Activated naive CD8-positive, alpha-beta T cell treated with anti-CD3 and anti-CD28 coated beads, Interleukin-2, amount 10 ng/mL, durations not matched to agents 7 days and 5 days (primary cell): ENCODE results near the gene EIF2B2. TPM values are rescaled to one million over a fixed set of nuclear protein-coding genes. Genes with fewer than 3 reads are reported as not detected.
A peak's percentile ranks its signal among the peaks of the same experiment; 100 is the strongest.

Experiments
- ATAC-seq: fragments of 150-1000 bp; cut with Tn5 transposase; one replicate; pipeline ENCODE4 v1.10.0; 2021; ENCODE audit warnings: low read depth, moderate library complexity
- POLR2A ChIA-PET: fragments of 350-600 bp; sonication (Branson Sonifier 250); formaldehyde crosslinking; loops from one replicate; lab custom pipeline; 2021; ENCODE audit warnings: antibody characterized with exemption; lab: Charles Lee
- DNase-seq: peaks from one replicate; pipeline ENCODE4 v3.0.0; 2021
- H3K27ac Mint-ChIP-seq: one replicate; pipeline ENCODE4 v1.8.0; 2022; ENCODE audit warnings: mild to moderate bottlenecking, mixed read lengths
- H3K27me3 Mint-ChIP-seq: one replicate; pipeline ENCODE4 v1.8.0; 2022; ENCODE audit warnings: mild to moderate bottlenecking, moderate library complexity, mixed read lengths
- H3K36me3 Mint-ChIP-seq: one replicate; pipeline ENCODE4 v1.8.0; 2021; ENCODE audit warnings: mild to moderate bottlenecking, mixed read lengths
- H3K4me1 Mint-ChIP-seq: one replicate; pipeline ENCODE4 v1.8.0; 2021; ENCODE audit warnings: mixed read lengths
- H3K4me3 Mint-ChIP-seq: one replicate; pipeline ENCODE4 v1.8.0; 2022; ENCODE audit warnings: mild to moderate bottlenecking, moderate library complexity, mixed read lengths
- H3K9me3 Mint-ChIP-seq: one replicate; pipeline ENCODE4 v1.8.0; 2021; ENCODE audit warnings: mixed read lengths
- total RNA-seq, 2 experiments: library from RNA; stranded (reverse); gene quantifications; one replicate each; pipeline ENCODE4 v1.2.3, GENCODE V29; 2021

EIF2B2 gene
- total RNA-seq, 2 experiments from 2014 or later: 35.4 to 37.2 TPM

GRCh38 chr14:74977164-74977900 lies 25.4 kb upstream of the EIF2B2 start:
- Mint-ChIP-seq H3K4me1 (peaks cover 9% of the 10 kb centered on the region), H3K27ac (no peak overlapping the region), H3K36me3 (no peaks in the 10 kb centered on the region), H3K9me3 (no peaks in the 10 kb centered on the region), H3K4me3 (no peak overlapping the region), H3K27me3 (peaks cover 1% of the 10 kb centered on the region)
- ATAC-seq (no peak), DNase-seq (no peak)
- POLR2A ChIA-PET: no interaction called here

- H3K27me3 Mint-ChIP-seq: peaks cover 6% of the 10 kb centered on the region
- no peak for ATAC-seq
- no peak overlapping the region for H3K4me3 Mint-ChIP-seq
- no peaks in the 10 kb centered on the region for H3K9me3 Mint-ChIP-seq
- peaks cover 5% of the 10 kb centered on the region for H3K4me1 Mint-ChIP-seq
- POLR2A ChIA-PET: no interaction called here
- no peak for DNase-seq
- no peak overlapping the region for H3K27ac Mint-ChIP-seq
- H3K36me3 Mint-ChIP-seq: no peaks in the 10 kb centered on the region
Measured at GRCh38 chr14:74977901-74978385, 24.8 kb upstream of the EIF2B2 start.

GRCh38 chr14:74978416-74978947 lies 24.2 kb upstream of the EIF2B2 start:
- no peak for DNase-seq
- no peak for ATAC-seq
- no peaks in the 10 kb centered on the region for H3K9me3 Mint-ChIP-seq
- POLR2A ChIA-PET: no interaction called here
- H3K36me3 Mint-ChIP-seq: no peaks in the 10 kb centered on the region
- H3K4me1 Mint-ChIP-seq: peaks cover 5% of the 10 kb centered on the region
- H3K4me3 Mint-ChIP-seq: no peak overlapping the region
- H3K27ac Mint-ChIP-seq: no peak overlapping the region
- peaks cover 6% of the 10 kb centered on the region for H3K27me3 Mint-ChIP-seq

GRCh38 chr14:74979029-74979428 lies 23.7 kb upstream of the EIF2B2 start:
- H3K27me3 Mint-ChIP-seq: peaks cover 6% of the 10 kb centered on the region
- peaks cover 2% of the 10 kb centered on the region for H3K4me1 Mint-ChIP-seq
- no peak overlapping the region for H3K4me3 Mint-ChIP-seq
- ATAC-seq (no peak), DNase-seq (no peak)
- POLR2A ChIA-PET: interaction anchor here (1.4 kb wide), 1 partner anchor 15 kb away, joined by 3 read pairs; no protein-coding TSS in a partner anchor
- H3K27ac Mint-ChIP-seq: no peak overlapping the region
- no peaks in the 10 kb centered on the region for H3K9me3 Mint-ChIP-seq
- no peaks in the 10 kb centered on the region for H3K36me3 Mint-ChIP-seq

GRCh38 chr14:74979442-74980397 lies 23.0 kb upstream of the EIF2B2 start:
- POLR2A ChIA-PET: interaction anchor here (1.4 kb wide), 1 partner anchor 16 kb away, joined by 3 read pairs; no protein-coding TSS in a partner anchor

GRCh38 chr14:74980398-74980730 lies 22.4 kb upstream of the EIF2B2 start:
- no peak for DNase-seq
- ATAC-seq: no peak
- Mint-ChIP-seq H3K9me3 (no peaks in the 10 kb centered on the region), H3K4me1 (no peaks in the 10 kb centered on the region), H3K4me3 (no peak overlapping the region), H3K36me3 (no peaks in the 10 kb centered on the region), H3K27me3 (peaks cover 6% of the 10 kb centered on the region), H3K27ac (no peak overlapping the region)
- POLR2A ChIA-PET: interaction anchor here (1.4 kb wide), 1 partner anchor 16 kb away, joined by 3 read pairs; no protein-coding TSS in a partner anchor

More at GRCh38 chr14:74979442-74980397, 23.0 kb upstream of the EIF2B2 start:
- Mint-ChIP-seq H3K9me3 (no peaks in the 10 kb centered on the region), H3K27me3 (peaks cover 6% of the 10 kb centered on the region), H3K4me3 (no peak overlapping the region), H3K4me1 (no peaks in the 10 kb centered on the region), H3K27ac (no peak overlapping the region), H3K36me3 (no peaks in the 10 kb centered on the region)
- no peak for ATAC-seq
- DNase-seq: no peak

- no peak overlapping the region for H3K4me3 Mint-ChIP-seq
Measured at GRCh38 chr14:74980731-74981461, 21.8 kb upstream of the EIF2B2 start.

GRCh38 chr14:74981462-74981782 lies 21.3 kb upstream of the EIF2B2 start:
- DNase-seq: no peak
- Mint-ChIP-seq H3K4me1 (no peaks in the 10 kb centered on the region), H3K27me3 (peaks cover 6% of the 10 kb centered on the region), H3K36me3 (no peaks in the 10 kb centered on the region), H3K4me3 (no peak overlapping the region), H3K27ac (no peak overlapping the region), H3K9me3 (no peaks in the 10 kb centered on the region)
- ATAC-seq: no peak
- POLR2A ChIA-PET: no interaction called here

More at GRCh38 chr14:74980731-74981461, 21.8 kb upstream of the EIF2B2 start:
- POLR2A ChIA-PET: interaction anchor here (1.4 kb wide), 1 partner anchor 17 kb away, joined by 3 read pairs; no protein-coding TSS in a partner anchor
- H3K9me3 Mint-ChIP-seq: no peaks in the 10 kb centered on the region
- peaks cover 6% of the 10 kb centered on the region for H3K27me3 Mint-ChIP-seq
- DNase-seq (no peak), ATAC-seq (no peak)
- H3K4me1 Mint-ChIP-seq: no peaks in the 10 kb centered on the region
- H3K36me3 Mint-ChIP-seq: no peaks in the 10 kb centered on the region
- H3K27ac Mint-ChIP-seq: peak overlapping the region; percentile 20

GRCh38 chr14:74981833-74982232 lies 20.9 kb upstream of the EIF2B2 start:
- no peaks in the 10 kb centered on the region for H3K9me3 Mint-ChIP-seq
- POLR2A ChIA-PET: no interaction called here
- no peak overlapping the region for H3K4me3 Mint-ChIP-seq
- H3K4me1 Mint-ChIP-seq: no peaks in the 10 kb centered on the region
- ATAC-seq: no peak
- H3K36me3 Mint-ChIP-seq: no peaks in the 10 kb centered on the region
- no peak overlapping the region for H3K27ac Mint-ChIP-seq
- DNase-seq: no peak
- H3K27me3 Mint-ChIP-seq: peaks cover 6% of the 10 kb centered on the region

GRCh38 chr14:74982661-74983060 lies 20.1 kb upstream of the EIF2B2 start:
- POLR2A ChIA-PET: no interaction called here
- no peak for ATAC-seq
- Mint-ChIP-seq H3K36me3 (no peaks in the 10 kb centered on the region), H3K4me1 (no peaks in the 10 kb centered on the region), H3K27me3 (peaks cover 6% of the 10 kb centered on the region), H3K9me3 (no peaks in the 10 kb centered on the region), H3K27ac (no peak overlapping the region), H3K4me3 (no peak overlapping the region)
- no peak for DNase-seq

GRCh38 chr14:74983343-74983742 lies 19.4 kb upstream of the EIF2B2 start:
- no peak overlapping the region for H3K4me3 Mint-ChIP-seq
- no peak overlapping the region for H3K27ac Mint-ChIP-seq
- no peaks in the 10 kb centered on the region for H3K9me3 Mint-ChIP-seq
- no peak for ATAC-seq
- no peaks in the 10 kb centered on the region for H3K4me1 Mint-ChIP-seq
- H3K36me3 Mint-ChIP-seq: no peaks in the 10 kb centered on the region
- DNase-seq: no peak
- POLR2A ChIA-PET: no interaction called here
- peaks cover 6% of the 10 kb centered on the region for H3K27me3 Mint-ChIP-seq

- H3K36me3 Mint-ChIP-seq: no peaks in the 10 kb centered on the region
- no peak overlapping the region for H3K4me3 Mint-ChIP-seq
- no peaks in the 10 kb centered on the region for H3K4me1 Mint-ChIP-seq
- DNase-seq: no peak
- no peaks in the 10 kb centered on the region for H3K9me3 Mint-ChIP-seq
- peaks cover 6% of the 10 kb centered on the region for H3K27me3 Mint-ChIP-seq
- H3K27ac Mint-ChIP-seq: no peak overlapping the region
- ATAC-seq: no peak
- POLR2A ChIA-PET: no interaction called here
Measured at GRCh38 chr14:74984236-74985027, 18.3 kb upstream of the EIF2B2 start.
